HG02970 (cell line): ENCODE measurements around the gene FGA.
"Not testable (repeated sequence)": the region's sequence is repeated elsewhere in the genome, so short reads cannot be mapped to it uniquely, and the experiment has no call there.

Experiments used
- ATAC-seq: cut with Tn5 transposase; IDR thresholded peaks from one replicate; pipeline ENCODE4 v1.9.1; 2021; ENCODE audit warnings: mild to moderate bottlenecking, moderate library complexity, moderate number of reproducible peaks; ENCODE audit not compliant: unreplicated experiment, low FRiP score

The FGA gene

GRCh38 chr4:154608361-154609252, 18.1 kb upstream of the FGA start:
- no peak for ATAC-seq

GRCh38 chr4:154606728-154607723, 16.5 kb upstream of the FGA start:
- no peak for ATAC-seq

- ATAC-seq, result no peak
Measured at GRCh38 chr4:154604696-154605200, 14.2 kb upstream of the FGA start.

- no peak for ATAC-seq
Measured at GRCh38 chr4:154603033-154603943, 12.7 kb upstream of the FGA start.

GRCh38 chr4:154602404-154603020, 12.0 kb upstream of the FGA start:
- ATAC-seq, result no peak

- ATAC-seq, result no peak
Measured at GRCh38 chr4:154597798-154598774, 7.5 kb upstream of the FGA start.

- ATAC-seq, result not testable (repeated sequence)
Measured at GRCh38 chr4:154597281-154597680, 6.7 kb upstream of the FGA start.

- ATAC-seq, result no peak
Measured at GRCh38 chr4:154595807-154596206, 5.3 kb upstream of the FGA start.

- ATAC-seq, result not testable (repeated sequence)
Measured at GRCh38 chr4:154594343-154594742, 3.8 kb upstream of the FGA start.

GRCh38 chr4:154593868-154594267, 3.3 kb upstream of the FGA start:
- no peak for ATAC-seq

- no peak for ATAC-seq
Measured at GRCh38 chr4:154591890-154592289, 1.3 kb upstream of the FGA start.

GRCh38 chr4:154589296-154590197, 995 bp downstream of the FGA start:
- ATAC-seq, result no peak

- ATAC-seq, result no peak
Measured at GRCh38 chr4:154588198-154588597, 2.3 kb downstream of the FGA start.

GRCh38 chr4:154586296-154587033, 4.1 kb downstream of the FGA start:
- no peak for ATAC-seq

- no peak for ATAC-seq
Measured at GRCh38 chr4:154585369-154586018, 5.0 kb downstream of the FGA start.

- ATAC-seq, result no peak
Measured at GRCh38 chr4:154584259-154584658, 6.3 kb downstream of the FGA start.
